Small intestine (tissue), 7 donors: Measurements from ENCODE around the gene SNORC. TPM values are rescaled to one million over a fixed set of nuclear protein-coding genes. Genes with fewer than 3 reads are reported as not detected.

Source experiments
- DNase-seq, 2 donors: peaks; one replicate each; pipeline versions ENCODE4 v3.0.0 to v3.0.0-alpha.2; 2013
- FAIRE-seq: peaks from 2 replicates; lab custom pipeline; 2012; peaks lifted over from hg19 to GRCh38; lab: Jason Lieb, UNC
- H3K27ac ChIP-seq, 3 donors: one replicate each; pipeline ENCODE4 v1.5.1; 2013; ENCODE audit warnings: low read length in 2 of 3, mild to moderate bottlenecking in 2 of 3, control low read depth in 1 of 3, inconsistent platforms in 1 of 3, low read depth in 1 of 3, moderate library complexity in 1 of 3
- H3K27me3 ChIP-seq, 3 donors: one replicate each; pipeline ENCODE4 v1.6.1; 2013; ENCODE audit warnings: low read length in 3 of 3, inconsistent platforms in 1 of 3; ENCODE audit not compliant: control insufficient read depth in 3 of 3, insufficient read depth in 3 of 3
- H3K36me3 ChIP-seq, 3 donors: one replicate each; pipeline ENCODE4 v1.6.1; 2013; ENCODE audit warnings: low read length in 3 of 3, inconsistent platforms in 1 of 3, low read depth in 1 of 3, mild to moderate bottlenecking in 1 of 3, moderate library complexity in 1 of 3; ENCODE audit not compliant: control insufficient read depth in 3 of 3, insufficient read depth in 2 of 3
- H3K4me1 ChIP-seq, 3 donors: one replicate each; pipeline ENCODE4 v1.6.1; 2013; ENCODE audit warnings: low read length in 2 of 3, inconsistent platforms in 1 of 3, low read depth in 1 of 3, mild to moderate bottlenecking in 1 of 3, moderate library complexity in 1 of 3; ENCODE audit not compliant: control insufficient read depth in 3 of 3, insufficient read depth in 2 of 3
- H3K4me3 ChIP-seq, 3 donors: one replicate each; pipeline ENCODE4 v1.5.1; 2013; ENCODE audit warnings: low read length in 3 of 3, control low read depth in 1 of 3, inconsistent platforms in 1 of 3, low read depth in 1 of 3, mild to moderate bottlenecking in 1 of 3, moderate library complexity in 1 of 3
- H3K9me3 ChIP-seq, 2 donors: one replicate each; pipeline ENCODE4 v1.6.1; 2013; ENCODE audit warnings: low read depth in 1 of 2, low read length in 1 of 2; ENCODE audit not compliant: control insufficient read depth in 2 of 2, insufficient read depth in 1 of 2
- WGBS, 3 donors: extraction: QIAGEN DNeasy Blood & Tissue Kit; methylation state at CpG; one replicate each; pipeline ENCODE4 v1.1.7; 2013; 5-methylcytosine and 5-hydroxymethylcytosine counted together
- polyA plus RNA-seq, 4 donors: library from polyadenylated mRNA; stranded (reverse) in 3 of 4; unstranded in 1 of 4; fragments of 200-250 nt in 3 of 4; fragments of 120-200 nt in 1 of 4; gene quantifications; one replicate each; pipeline versions ENCODE4 v1.2.1 to v1.2.3, GENCODE V29; 2013
- donor health status: healthy with polysubstance abuse.
- donor health status: control.
- donor health status: control.
- donor health status: Bipolar disorder and iron deficiency.
- donor health status: healthy.

SNORC gene
- polyA plus RNA-seq, 4 donors, result 6.3 to 16.5 (median 10.4) TPM

DNA sequence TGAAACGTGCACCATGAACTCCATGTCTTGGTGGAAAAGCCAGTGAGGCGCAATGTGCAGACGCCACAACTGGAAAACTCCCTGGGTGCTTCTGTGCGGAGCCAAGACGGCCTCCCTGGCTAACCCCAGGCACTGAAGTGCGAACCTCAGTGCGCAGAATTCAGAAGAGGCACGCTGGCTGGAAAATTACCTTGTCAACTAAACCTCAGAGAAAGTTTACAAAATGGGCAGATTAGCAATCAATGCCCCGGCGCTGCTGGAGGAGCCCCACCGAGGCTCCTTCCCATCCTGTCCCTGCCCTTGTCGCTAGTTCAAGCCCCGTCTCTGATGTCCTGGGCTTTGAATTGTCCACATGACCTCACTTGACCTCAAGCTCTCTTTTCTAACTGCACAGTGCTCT, 22.2 kb downstream of the SNORC start:
- FAIRE-seq, result no peak
- Histone ChIP-seq H3K4me1 (no peaks in the 10 kb centered on the region), H3K36me3 (peaks cover 0 to 29% (median 14%) of the 10 kb centered on the region in 3 donors), H3K4me3 (no peak overlapping the region), H3K27ac (no peak overlapping the region), H3K9me3 (no peaks in the 10 kb centered on the region), H3K27me3 (no peaks in the 10 kb centered on the region)
- 92 to 98% (median 92%) methylated on average over 13 of the region's 13 CpGs for WGBS, 3 donors
- no peak for DNase-seq

DNA sequence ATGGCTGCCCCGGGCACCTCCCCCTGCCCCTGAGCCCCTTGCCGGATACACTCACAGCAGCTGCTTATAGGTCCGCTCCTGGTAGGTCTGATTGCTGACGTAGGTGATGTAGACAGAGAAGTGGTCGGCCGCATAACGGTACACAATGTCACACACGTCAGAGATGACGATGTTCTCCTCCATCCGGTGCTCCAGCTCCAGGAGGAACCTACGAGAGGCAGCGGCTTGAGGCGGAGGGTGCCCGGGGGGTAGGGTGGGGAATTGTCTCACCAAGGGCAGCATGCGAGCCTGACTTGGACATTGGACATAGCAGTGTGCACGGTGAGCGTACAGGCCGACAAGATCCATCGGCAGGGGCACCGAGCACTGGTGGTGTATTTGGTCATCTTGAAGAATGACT, 22.8 kb downstream of the SNORC start:
- Histone ChIP-seq H3K27me3 (no peaks in the 10 kb centered on the region), H3K36me3 (peaks cover 0 to 25% (median 10%) of the 10 kb centered on the region in 3 donors), H3K9me3 (no peaks in the 10 kb centered on the region), H3K4me3 (no peak overlapping the region), H3K4me1 (no peaks in the 10 kb centered on the region), H3K27ac (no peak overlapping the region)
- no peak for DNase-seq
- WGBS, 3 donors, result 89 to 91% (median 89%) methylated on average over 20 of the region's 20 CpGs
- FAIRE-seq, result no peak

DNA sequence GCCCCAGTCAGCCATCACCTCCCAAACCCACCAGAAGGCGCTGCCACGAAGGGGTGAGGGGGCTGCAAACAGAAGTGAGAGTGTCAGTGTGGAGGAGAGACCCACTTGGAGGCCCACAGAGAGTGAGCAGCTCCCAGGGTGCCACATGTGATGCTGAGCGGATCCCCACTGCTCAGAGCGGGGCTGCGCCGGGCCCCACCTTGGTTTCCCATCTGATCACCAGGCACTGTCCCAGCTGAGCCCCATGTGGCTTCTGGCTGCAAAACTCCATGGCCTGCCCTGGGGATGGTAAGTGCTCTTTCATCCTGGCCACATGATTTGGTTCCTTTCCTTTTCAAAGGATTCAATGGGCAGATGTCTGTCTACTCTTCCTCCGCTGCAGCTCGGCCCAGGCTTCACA, 23.8 kb downstream of the SNORC start:
- Histone ChIP-seq H3K36me3 (peaks cover 0 to 30% (median 6%) of the 10 kb centered on the region in 3 donors), H3K9me3 (no peaks in the 10 kb centered on the region), H3K27ac (no peak overlapping the region), H3K4me1 (no peaks in the 10 kb centered on the region), H3K27me3 (no peaks in the 10 kb centered on the region), H3K4me3 (no peak overlapping the region)
- 92 to 97% (median 96%) methylated on average over 8 of the region's 8 CpGs for WGBS, 3 donors
- no peak for FAIRE-seq
- DNase-seq, result no peak

DNA sequence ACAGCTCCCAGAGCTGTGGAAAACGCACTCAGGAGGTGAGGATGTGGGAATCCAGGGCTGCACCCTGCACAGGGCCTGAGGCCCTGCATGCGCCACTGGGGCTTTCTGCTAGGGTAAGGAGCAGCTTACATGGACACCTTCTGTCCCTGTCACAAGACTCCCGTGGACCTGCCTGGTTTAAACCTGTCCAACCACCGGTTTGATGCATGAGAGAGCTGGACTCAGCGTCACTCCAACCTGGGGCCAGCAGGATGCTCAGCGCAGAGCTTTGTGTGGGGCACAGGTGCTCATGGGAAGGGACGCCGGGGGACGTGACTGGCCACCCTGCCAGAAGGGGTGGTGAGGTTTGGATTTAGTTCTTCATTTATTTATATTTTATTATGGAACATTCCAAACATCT, 24.2 kb downstream of the SNORC start:
- 88 to 89% (median 88%) methylated on average over 9 of the region's 9 CpGs for WGBS, 3 donors
- FAIRE-seq, result no peak
- H3K27me3 ChIP-seq, result no peaks in the 10 kb centered on the region
- H3K27ac ChIP-seq, result no peak overlapping the region
- H3K4me1 ChIP-seq, result no peaks in the 10 kb centered on the region
- no peak overlapping the region for H3K4me3 ChIP-seq
- H3K9me3 ChIP-seq, result no peaks in the 10 kb centered on the region
- H3K36me3 ChIP-seq, result peaks cover 0 to 28% (median 6%) of the 10 kb centered on the region in 3 donors
- DNase-seq, result no peak

DNA sequence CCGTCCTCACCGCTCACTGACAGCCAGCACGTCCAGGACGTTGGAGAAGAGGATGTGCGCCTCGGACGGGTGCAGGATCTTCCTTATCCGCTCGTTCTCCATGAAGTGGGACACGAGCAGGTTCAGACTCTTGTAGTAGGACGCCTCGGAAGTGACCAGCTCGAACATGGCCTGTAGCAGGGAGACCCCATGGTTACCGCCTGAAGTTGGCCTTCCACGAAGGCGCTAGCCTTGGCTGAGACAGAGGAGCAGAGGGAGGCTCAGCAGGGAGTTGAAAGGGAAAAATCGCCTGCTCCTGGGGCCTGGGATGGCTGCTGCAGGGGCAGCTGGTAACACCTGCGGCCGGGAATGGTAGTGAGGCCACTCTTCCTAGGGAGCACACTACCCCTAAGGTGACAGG, 24.7 kb downstream of the SNORC start:
- FAIRE-seq (no peak), DNase-seq (no peak)
- H3K4me3 ChIP-seq, result no peak overlapping the region
- WGBS, 3 donors, result 89 to 92% (median 89%) methylated on average over 19 of the region's 19 CpGs
- peaks cover 0 to 28% (median 6%) of the 10 kb centered on the region in 3 donors for H3K36me3 ChIP-seq
- no peaks in the 10 kb centered on the region for H3K27me3 ChIP-seq
- H3K27ac ChIP-seq, result no peak overlapping the region
- H3K9me3 ChIP-seq, result no peaks in the 10 kb centered on the region
- no peaks in the 10 kb centered on the region for H3K4me1 ChIP-seq

DNA sequence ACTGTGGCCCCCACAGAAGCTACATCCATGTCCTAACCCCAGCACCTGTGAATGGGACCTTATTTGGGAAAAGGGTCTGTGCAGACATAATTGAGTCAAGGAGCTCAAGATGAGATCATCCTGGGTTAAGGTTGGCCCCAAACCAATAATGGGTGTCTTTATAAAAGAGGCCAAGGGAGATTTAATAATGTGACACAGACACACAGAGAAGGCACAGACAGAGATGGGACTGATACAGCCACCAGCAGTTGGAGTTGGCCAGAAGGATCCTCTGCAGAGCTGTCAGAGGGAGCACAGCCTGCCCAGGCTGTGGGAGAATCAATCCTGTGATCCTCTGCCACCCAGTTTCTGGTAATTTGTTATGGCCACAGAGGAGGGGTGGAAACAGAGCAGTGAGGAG, 26.0 kb downstream of the SNORC start:
- DNase-seq (no peak), FAIRE-seq (no peak)
- Histone ChIP-seq H3K4me3 (no peak overlapping the region), H3K9me3 (no peaks in the 10 kb centered on the region), H3K4me1 (no peaks in the 10 kb centered on the region), H3K36me3 (peaks cover 0 to 28% (median 5%) of the 10 kb centered on the region in 3 donors), H3K27ac (no peak overlapping the region), H3K27me3 (peaks cover 0 to 1% (median 0%) of the 10 kb centered on the region in 3 donors)

DNA sequence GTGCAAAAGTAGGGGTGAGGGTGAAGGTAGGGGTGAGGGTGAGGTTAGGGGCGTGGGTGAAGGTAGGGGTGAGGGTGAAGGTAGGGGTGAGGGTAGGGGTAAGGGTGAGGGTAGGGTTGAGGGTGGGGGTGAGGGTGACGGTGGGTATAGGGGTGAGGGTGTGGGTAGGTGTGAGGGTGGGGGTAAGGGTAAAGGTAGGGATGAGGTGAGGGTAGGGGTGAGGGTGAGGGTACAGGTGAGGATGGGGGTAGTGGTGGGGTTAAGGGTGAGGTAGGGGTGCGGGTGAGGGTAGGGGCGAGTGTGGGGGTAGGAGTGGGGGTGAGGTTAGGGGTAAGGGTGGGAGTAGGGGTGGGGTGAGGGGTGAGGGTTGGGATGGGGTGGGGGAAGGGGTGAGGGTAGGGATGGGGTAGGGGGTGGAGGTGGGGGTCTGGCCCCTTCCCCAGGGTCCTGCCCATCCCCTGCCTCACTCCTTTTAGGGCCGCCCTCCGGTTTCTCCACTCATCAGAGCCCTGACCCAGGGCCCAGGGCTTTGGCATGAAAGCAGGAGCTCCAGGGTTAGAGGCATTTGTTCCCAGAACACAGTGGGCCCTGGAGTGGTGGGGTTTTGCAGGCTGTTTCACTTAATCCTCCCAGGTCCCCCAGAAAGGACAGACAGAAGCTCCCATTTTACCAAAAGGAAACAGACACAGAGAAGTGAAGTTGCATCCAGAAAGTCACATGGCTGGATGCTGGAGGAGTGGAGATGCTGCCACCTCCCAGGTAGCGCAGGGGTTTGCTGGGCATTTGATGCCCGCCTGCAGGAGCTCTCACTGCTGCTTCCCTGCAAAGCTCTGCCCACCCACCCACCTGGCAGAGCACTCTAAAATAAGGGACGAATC, 26.9 kb downstream of the SNORC start:
- Histone ChIP-seq H3K4me1 (no peaks in the 10 kb centered on the region), H3K27ac (no peak overlapping the region), H3K9me3 (no peaks in the 10 kb centered on the region), H3K4me3 (no peak overlapping the region), H3K36me3 (peaks cover 0 to 27% (median 5%) of the 10 kb centered on the region in 3 donors), H3K27me3 (peaks cover 0 to 6% (median 0%) of the 10 kb centered on the region in 3 donors)
- no peak for FAIRE-seq
- WGBS, 3 donors, result 89 to 93% (median 92%) methylated on average over 8 to 9 of the region's 9 CpGs
- DNase-seq, result no peak

DNA sequence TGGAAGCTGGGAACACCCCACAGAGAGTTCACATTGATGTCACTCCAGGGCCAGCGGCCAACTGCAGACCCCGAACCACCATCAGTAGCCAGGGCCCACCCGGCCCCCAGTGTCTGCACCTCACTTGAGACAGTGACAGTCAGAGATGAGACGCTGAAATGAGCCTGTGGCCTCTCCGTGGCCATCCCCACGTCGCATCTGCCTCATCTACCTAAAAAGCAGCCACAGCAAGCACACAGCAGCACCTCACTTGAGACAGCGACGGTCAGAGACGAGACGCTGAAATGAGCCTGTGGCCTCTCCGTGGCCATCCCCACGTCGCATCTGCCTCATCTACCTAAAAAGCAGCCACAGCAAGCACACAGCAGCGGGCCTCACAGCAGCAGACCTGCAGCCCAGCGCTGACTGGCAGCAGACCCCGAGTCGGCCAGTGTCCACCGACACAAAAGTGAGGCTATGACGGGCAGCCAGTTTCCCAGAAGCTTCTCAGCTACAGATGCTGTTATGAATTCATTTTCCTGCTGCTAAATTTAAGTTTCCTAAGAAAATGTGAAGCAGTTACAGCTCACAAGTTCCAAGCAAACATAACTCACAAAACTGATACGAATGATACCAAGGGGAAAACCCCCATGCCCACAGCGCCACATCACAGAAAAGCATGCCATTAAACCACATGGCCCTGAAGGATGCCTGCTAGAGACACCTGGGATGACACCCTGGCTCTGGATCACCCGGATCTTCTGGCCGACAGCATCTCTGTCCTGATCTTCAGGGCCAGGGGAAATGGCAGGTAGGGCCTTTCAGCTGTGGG, 27.7 kb downstream of the SNORC start:
- H3K27ac ChIP-seq, result no peak overlapping the region
- peaks cover 0 to 18% (median 2%) of the 10 kb centered on the region in 3 donors for H3K36me3 ChIP-seq
- FAIRE-seq (no peak), DNase-seq (no peak)
- WGBS, 3 donors, result 90 to 91% (median 90%) methylated on average over 24 of the region's 24 CpGs
- H3K4me3 ChIP-seq, result no peak overlapping the region
- no peaks in the 10 kb centered on the region for H3K9me3 ChIP-seq
- H3K27me3 ChIP-seq, result peaks cover 0 to 6% (median 0%) of the 10 kb centered on the region in 3 donors
- H3K4me1 ChIP-seq, result no peaks in the 10 kb centered on the region
